ENCODE measurements around the gene TARBP2. TPM values are rescaled to one million over a fixed set of nuclear protein-coding genes. Genes with fewer than 3 reads are reported as not detected.

TARBP2 gene
- total and polyA plus RNA-seq, 4 donors = 15.7 to 22.0 (median 18.4) TPM

DNA sequence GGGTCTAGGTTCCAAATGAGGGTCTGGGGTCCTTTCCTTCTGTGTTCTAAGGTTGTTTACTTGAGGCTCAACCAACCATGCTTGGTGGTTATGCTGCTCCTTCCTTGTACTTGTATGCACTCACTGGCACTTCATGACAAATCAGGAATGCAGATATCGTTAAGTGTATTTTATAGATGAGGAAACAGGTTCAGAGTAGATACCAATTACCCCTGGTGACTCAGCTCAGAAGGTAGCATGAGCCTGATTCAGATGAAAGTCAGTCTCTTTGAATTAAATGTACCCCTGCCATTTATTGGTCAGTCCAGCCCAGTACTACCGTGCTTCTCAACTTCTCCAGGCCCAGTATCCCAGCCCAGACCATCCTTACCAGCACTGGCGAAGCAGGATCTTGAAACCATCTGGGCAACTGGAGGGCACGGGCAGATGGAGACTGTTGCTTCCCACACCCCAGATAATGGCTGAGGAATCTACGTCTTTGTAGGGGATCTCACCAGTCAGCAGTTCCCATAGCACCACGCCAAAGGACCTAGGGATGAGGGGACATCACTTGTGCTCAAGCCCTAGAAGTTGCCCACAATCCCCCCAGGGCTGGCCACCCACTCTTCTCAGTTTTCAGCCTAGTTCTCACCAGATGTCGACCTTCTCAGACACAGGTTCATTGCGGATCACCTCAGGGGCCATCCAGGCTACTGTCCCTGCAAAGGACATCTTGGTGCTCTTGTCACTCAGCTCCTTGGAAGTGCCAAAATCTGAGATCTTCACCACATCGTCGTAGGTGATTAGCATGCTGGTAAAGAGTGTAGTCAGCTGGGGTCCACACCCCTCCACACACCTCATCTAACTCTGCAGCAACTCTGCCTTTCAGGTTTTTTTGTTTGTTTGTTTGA lies 16.2 kb upstream of the TARBP2 start:
- Histone ChIP-seq H3K9ac (ENCODE audit: low read depth in 1 of 2, low read length in 2 of 2) (no peak overlapping the region), H3K27ac (ENCODE audit: low read depth in 1 of 2, low read length in 2 of 2) (no peak overlapping the region), H3K27me3 (ENCODE audit: control insufficient read depth in 4 of 4, insufficient read depth in 4 of 4, low read length in 3 of 4) (no peaks in the 10 kb centered on the region), H3K4me1 (ENCODE audit: control insufficient read depth in 4 of 4, insufficient read depth in 4 of 4, low read length in 3 of 4) (no peaks in the 10 kb centered on the region), H3K9me3 (ENCODE audit: control insufficient read depth in 4 of 4, low read length in 3 of 4) (no peaks in the 10 kb centered on the region), H3K4me3 (ENCODE audit: low read depth in 1 of 3, low read length in 3 of 3) (no peak overlapping the region), H3K36me3 (ENCODE audit: control insufficient read depth in 4 of 4, insufficient read depth in 3 of 4, low read depth in 1 of 4, low read length in 3 of 4) (peaks cover 3 to 37% (median 25%) of the 10 kb centered on the region in 4 donors)
- TF ChIP-seq GABPA (IDR thresholded peaks at IDR 0.05 in 1 of 2, conservative IDR thresholded peaks at IDR 0.05 in 1 of 2) = no peak
- no peak for TF ChIP-seq RXRA (IDR thresholded peaks at IDR 0.05)
- no peak for TF ChIP-seq EGR1 (IDR thresholded peaks at IDR 0.05; ENCODE audit: low read depth in 2 of 2)
- TF ChIP-seq HNF4A (conservative IDR thresholded peaks at IDR 0.05) = no peak
- no peak for TF ChIP-seq NR2F2 (IDR thresholded peaks at IDR 0.05)
- no peak for TF ChIP-seq TAF1 (conservative IDR thresholded peaks at IDR 0.05)
- no peak for TF ChIP-seq ATF3 (IDR thresholded peaks at IDR 0.05)
- no peak for TF ChIP-seq YY1 (IDR thresholded peaks at IDR 0.05)
- TF ChIP-seq, protein P1, sequence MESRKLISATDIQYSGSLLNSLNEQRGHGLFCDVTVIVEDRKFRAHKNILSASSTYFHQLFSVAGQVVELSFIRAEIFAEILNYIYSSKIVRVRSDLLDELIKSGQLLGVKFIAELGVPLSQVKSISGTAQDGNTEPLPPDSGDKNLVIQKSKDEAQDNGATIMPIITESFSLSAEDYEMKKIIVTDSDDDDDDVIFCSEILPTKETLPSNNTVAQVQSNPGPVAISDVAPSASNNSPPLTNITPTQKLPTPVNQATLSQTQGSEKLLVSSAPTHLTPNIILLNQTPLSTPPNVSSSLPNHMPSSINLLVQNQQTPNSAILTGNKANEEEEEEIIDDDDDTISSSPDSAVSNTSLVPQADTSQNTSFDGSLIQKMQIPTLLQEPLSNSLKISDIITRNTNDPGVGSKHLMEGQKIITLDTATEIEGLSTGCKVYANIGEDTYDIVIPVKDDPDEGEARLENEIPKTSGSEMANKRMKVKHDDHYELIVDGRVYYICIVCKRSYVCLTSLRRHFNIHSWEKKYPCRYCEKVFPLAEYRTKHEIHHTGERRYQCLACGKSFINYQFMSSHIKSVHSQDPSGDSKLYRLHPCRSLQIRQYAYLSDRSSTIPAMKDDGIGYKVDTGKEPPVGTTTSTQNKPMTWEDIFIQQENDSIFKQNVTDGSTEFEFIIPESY (IDR thresholded peaks at IDR 0.05) = no peak
- TF ChIP-seq FOXA1 (IDR thresholded peaks at IDR 0.05) = no peak
- TF ChIP-seq, protein P2, sequence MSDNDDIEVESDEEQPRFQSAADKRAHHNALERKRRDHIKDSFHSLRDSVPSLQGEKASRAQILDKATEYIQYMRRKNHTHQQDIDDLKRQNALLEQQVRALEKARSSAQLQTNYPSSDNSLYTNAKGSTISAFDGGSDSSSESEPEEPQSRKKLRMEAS (IDR thresholded peaks at IDR 0.05) = no peak
- no peak for TF ChIP-seq JUND (IDR thresholded peaks at IDR 0.05)
- TF ChIP-seq FOXA2 (IDR thresholded peaks at IDR 0.05) = no peak
- TF ChIP-seq RAD21 (IDR thresholded peaks at IDR 0.05) = no peak
- TF ChIP-seq, protein P3, sequence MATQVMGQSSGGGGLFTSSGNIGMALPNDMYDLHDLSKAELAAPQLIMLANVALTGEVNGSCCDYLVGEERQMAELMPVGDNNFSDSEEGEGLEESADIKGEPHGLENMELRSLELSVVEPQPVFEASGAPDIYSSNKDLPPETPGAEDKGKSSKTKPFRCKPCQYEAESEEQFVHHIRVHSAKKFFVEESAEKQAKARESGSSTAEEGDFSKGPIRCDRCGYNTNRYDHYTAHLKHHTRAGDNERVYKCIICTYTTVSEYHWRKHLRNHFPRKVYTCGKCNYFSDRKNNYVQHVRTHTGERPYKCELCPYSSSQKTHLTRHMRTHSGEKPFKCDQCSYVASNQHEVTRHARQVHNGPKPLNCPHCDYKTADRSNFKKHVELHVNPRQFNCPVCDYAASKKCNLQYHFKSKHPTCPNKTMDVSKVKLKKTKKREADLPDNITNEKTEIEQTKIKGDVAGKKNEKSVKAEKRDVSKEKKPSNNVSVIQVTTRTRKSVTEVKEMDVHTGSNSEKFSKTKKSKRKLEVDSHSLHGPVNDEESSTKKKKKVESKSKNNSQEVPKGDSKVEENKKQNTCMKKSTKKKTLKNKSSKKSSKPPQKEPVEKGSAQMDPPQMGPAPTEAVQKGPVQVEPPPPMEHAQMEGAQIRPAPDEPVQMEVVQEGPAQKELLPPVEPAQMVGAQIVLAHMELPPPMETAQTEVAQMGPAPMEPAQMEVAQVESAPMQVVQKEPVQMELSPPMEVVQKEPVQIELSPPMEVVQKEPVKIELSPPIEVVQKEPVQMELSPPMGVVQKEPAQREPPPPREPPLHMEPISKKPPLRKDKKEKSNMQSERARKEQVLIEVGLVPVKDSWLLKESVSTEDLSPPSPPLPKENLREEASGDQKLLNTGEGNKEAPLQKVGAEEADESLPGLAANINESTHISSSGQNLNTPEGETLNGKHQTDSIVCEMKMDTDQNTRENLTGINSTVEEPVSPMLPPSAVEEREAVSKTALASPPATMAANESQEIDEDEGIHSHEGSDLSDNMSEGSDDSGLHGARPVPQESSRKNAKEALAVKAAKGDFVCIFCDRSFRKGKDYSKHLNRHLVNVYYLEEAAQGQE (IDR thresholded peaks at IDR 0.05) = no peak
- no peak for TF ChIP-seq CTCF (IDR thresholded peaks at IDR 0.05; ENCODE audit: low read depth, low read length, missing input control)
- TF ChIP-seq SP1 (IDR thresholded peaks at IDR 0.05) = no peak
- TF ChIP-seq HNF4G (IDR thresholded peaks at IDR 0.05) = no peak
- 90% methylated on average over 10 of the region's 10 CpGs for WGBS
- DNase-seq (ENCODE audit: low spot score) = no peak

Measured in liver (tissue), 9 donors.